MCF 10A (cell line): ENCODE measurements around the gene IBTK. TPM values are rescaled to one million over a fixed set of nuclear protein-coding genes. Genes with fewer than 3 reads are reported as not detected.

ENCODE experiments used
- BruUV-seq: library from RNA; stranded (reverse); fragments of 400-500 nt; replicated peaks from 2 replicates; lab custom pipeline; 2021; lab: Mats Ljungman, UMichigan
- CTCF ChIA-PET: fragments of 300-600 bp; sonication (Branson Sonifier 250); formaldehyde crosslinking; extraction: SDS; loops from one replicate; lab custom pipeline; 2021; ENCODE audit warnings: antibody characterized with exemption, inconsistent platforms; lab: Yijun Ruan, JAX
- POLR2A ChIA-PET: fragments of 300-600, 350-650 bp; sonication (Branson Sonifier 250); formaldehyde crosslinking; extraction: SDS; loops from one replicate; lab custom pipeline; 2020; ENCODE audit warnings: antibody characterized with exemption, inconsistent platforms; lab: Yijun Ruan, JAX
- DNase-seq: peaks from one replicate; pipeline ENCODE4 v3.0.0-alpha.2; 2018; ENCODE audit not compliant: unreplicated experiment
- H3K27ac Mint-ChIP-seq: one replicate; pipeline ENCODE4 v1.8.0; 2022; ENCODE audit warnings: mild to moderate bottlenecking, low read depth, mixed read lengths; ENCODE audit not compliant: unreplicated experiment
- H3K27me3 Mint-ChIP-seq: one replicate; pipeline ENCODE4 v1.8.0; 2022; ENCODE audit warnings: mixed read lengths; ENCODE audit not compliant: insufficient read depth, unreplicated experiment
- H3K36me3 Mint-ChIP-seq: one replicate; pipeline ENCODE4 v1.8.0; 2022; ENCODE audit warnings: mild to moderate bottlenecking, moderate library complexity, mixed read lengths; ENCODE audit not compliant: insufficient read depth, unreplicated experiment
- H3K4me1 Mint-ChIP-seq: one replicate; pipeline ENCODE4 v1.8.0; 2022; ENCODE audit warnings: mixed read lengths; ENCODE audit not compliant: insufficient read depth, unreplicated experiment
- H3K4me3 Mint-ChIP-seq: one replicate; pipeline ENCODE4 v1.8.0; 2022; ENCODE audit warnings: mild to moderate bottlenecking, moderate library complexity, mixed read lengths; ENCODE audit not compliant: unreplicated experiment
- H3K9me3 Mint-ChIP-seq: one replicate; pipeline ENCODE4 v1.8.0; 2022; ENCODE audit warnings: mixed read lengths; ENCODE audit not compliant: unreplicated experiment
- intact Hi-C: fragments of 100-400 bp; cut with micrococcal nuclease; formaldehyde crosslinking; loops from 2 replicates; pipeline ENCODE4 v1.14.1; 2022
- total RNA-seq: library from RNA; stranded (reverse); gene quantifications from 2 replicates; pipeline ENCODE4 v1.2.3, GENCODE V29; 2022
- TF ChIP-seq, protein P1 (sequence below): fragments of 200-600 bp; IDR thresholded peaks from one replicate; pipeline ENCODE4 v1.8.0; 2022; ENCODE audit warnings: antibody characterized with exemption, mild to moderate bottlenecking; ENCODE audit not compliant: unreplicated experiment

Gene IBTK
- total RNA-seq, 1 experiment from 2014 or later, result 59.0 TPM

DNA sequence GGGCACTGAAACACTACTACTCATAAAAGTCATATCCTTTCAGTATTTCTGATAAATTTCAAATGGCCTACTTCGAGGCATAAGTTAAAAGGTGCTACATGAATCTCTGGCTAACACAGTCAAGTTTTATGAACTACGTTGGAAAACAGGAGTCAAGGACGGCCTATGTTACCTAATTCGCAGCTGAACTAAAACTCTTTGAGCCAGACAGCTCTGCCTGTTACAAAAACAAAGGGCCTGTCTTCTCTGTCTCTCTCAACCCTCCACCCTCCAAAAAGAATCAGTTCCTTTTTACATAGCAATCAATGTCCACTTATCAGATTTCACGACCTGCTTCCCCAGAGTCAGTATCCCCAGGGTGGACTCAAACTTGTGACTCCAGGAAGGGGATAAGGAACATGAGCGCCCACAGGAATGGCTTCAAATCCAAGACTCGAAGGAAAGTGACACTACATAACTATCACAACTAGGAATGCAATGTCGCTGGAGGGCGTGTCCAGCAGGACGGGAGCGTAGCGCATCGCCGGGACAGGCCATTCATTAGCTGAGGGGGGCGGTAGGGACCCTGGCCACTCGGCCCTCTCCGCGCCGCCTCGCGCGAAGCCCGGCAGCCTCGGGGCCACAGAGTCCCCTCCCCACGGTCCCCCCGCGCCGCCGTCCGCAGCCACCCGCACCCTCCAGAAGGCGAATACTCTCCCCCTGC, 591 bp downstream of the IBTK start:
- DNase-seq, result peak; percentile 38
- Mint-ChIP-seq H3K27ac (peak overlapping the region; percentile 95), H3K4me1 (peaks cover 31% of the 10 kb centered on the region), H3K9me3 (no peaks in the 10 kb centered on the region), H3K36me3 (peaks cover 4% of the 10 kb centered on the region), H3K4me3 (peak overlapping the region; percentile 86), H3K27me3 (no peaks in the 10 kb centered on the region)
- intact Hi-C loops, result loop anchor here (5.0 to 10.0 kb wide), 2 partner anchors 945 to 1188 kb away; partner anchors contain the start of genes ME1, PGM3 and RWDD2A
- TSS peak; percentile 41 for BruUV-seq
- TF ChIP-seq, protein P1, sequence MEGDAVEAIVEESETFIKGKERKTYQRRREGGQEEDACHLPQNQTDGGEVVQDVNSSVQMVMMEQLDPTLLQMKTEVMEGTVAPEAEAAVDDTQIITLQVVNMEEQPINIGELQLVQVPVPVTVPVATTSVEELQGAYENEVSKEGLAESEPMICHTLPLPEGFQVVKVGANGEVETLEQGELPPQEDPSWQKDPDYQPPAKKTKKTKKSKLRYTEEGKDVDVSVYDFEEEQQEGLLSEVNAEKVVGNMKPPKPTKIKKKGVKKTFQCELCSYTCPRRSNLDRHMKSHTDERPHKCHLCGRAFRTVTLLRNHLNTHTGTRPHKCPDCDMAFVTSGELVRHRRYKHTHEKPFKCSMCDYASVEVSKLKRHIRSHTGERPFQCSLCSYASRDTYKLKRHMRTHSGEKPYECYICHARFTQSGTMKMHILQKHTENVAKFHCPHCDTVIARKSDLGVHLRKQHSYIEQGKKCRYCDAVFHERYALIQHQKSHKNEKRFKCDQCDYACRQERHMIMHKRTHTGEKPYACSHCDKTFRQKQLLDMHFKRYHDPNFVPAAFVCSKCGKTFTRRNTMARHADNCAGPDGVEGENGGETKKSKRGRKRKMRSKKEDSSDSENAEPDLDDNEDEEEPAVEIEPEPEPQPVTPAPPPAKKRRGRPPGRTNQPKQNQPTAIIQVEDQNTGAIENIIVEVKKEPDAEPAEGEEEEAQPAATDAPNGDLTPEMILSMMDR, result no peak
- ChIA-PET POLR2A (interaction anchor here (0.5 to 3.8 kb wide), 10 partner anchors 12 to 820 kb away, joined by 3 to 82 read pairs (median 3); partner anchors contain the start of genes DOP1A and UBE3D), CTCF (interaction anchor here (0.5 to 4.2 kb wide), 5 partner anchors 807 to 1320 kb away, joined by 3 to 37 read pairs (median 8); partner anchors contain the start of genes DOP1A and UBE3D)

DNA sequence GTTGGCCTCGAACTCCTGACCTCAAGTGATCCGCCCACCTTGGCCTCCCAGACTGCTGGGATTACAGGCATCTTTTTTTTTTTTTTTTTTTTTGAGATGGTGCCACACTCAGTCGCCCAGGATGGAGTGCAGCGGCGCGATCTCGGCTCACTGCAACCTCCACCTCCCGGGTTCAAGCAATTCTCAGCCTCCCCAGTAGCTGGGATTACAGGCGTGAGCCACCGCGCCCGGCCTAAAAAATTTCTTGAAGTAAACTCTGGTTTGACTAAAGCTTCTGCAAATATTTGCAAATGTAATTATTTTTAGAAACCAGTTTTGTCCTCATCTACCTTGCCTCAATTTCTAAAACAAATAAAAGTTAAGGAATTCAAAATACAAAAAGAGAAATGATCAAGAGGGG, 1.2 kb downstream of the IBTK start:
- ChIA-PET CTCF (interaction anchor here (0.5 to 4.2 kb wide), 8 partner anchors 455 to 1916 kb away, joined by 3 to 37 read pairs (median 4); partner anchors contain the start of genes DOP1A and UBE3D), POLR2A (interaction anchor here (0.6 to 3.8 kb wide), 8 partner anchors 11 to 821 kb away, joined by 3 to 82 read pairs (median 3); partner anchors contain the start of genes DOP1A and UBE3D)
- no peak for DNase-seq
- Mint-ChIP-seq H3K36me3 (peaks cover 5% of the 10 kb centered on the region), H3K27ac (peak overlapping the region; percentile 95), H3K27me3 (no peaks in the 10 kb centered on the region), H3K9me3 (no peaks in the 10 kb centered on the region), H3K4me1 (peaks cover 32% of the 10 kb centered on the region), H3K4me3 (peak overlapping the region; percentile 86)
- intact Hi-C loops, result loop anchor here (5.0 to 10.0 kb wide), 2 partner anchors 946 to 1188 kb away; partner anchors contain the start of genes ME1, PGM3 and RWDD2A
- TF ChIP-seq, protein P1, result no peak
- no TSS peak for BruUV-seq

- intact Hi-C loops, result loop anchor here (5.0 to 10.0 kb wide), 2 partner anchors 947 to 1189 kb away; partner anchors contain the start of genes ME1, PGM3 and RWDD2A
- no peak for DNase-seq
- Mint-ChIP-seq H3K4me1 (peaks cover 38% of the 10 kb centered on the region), H3K9me3 (no peaks in the 10 kb centered on the region), H3K27me3 (no peaks in the 10 kb centered on the region), H3K36me3 (peaks cover 11% of the 10 kb centered on the region), H3K27ac (no peak overlapping the region), H3K4me3 (peak overlapping the region; percentile 86)
- ChIA-PET CTCF (interaction anchor here (0.7 to 4.2 kb wide), 3 partner anchors 807 to 821 kb away, joined by 3 to 37 read pairs (median 6); partner anchors contain the start of genes DOP1A and UBE3D), POLR2A (interaction anchor here (2.2 to 3.8 kb wide), 2 partner anchors 822 to 823 kb away, joined by 6 to 82 read pairs; partner anchors contain the start of genes DOP1A and UBE3D)
- TF ChIP-seq, protein P1, result no peak
- no TSS peak for BruUV-seq
These were observed 2.2 kb downstream of the IBTK start for GRCh38 chr6:82245376-82245775.

DNA sequence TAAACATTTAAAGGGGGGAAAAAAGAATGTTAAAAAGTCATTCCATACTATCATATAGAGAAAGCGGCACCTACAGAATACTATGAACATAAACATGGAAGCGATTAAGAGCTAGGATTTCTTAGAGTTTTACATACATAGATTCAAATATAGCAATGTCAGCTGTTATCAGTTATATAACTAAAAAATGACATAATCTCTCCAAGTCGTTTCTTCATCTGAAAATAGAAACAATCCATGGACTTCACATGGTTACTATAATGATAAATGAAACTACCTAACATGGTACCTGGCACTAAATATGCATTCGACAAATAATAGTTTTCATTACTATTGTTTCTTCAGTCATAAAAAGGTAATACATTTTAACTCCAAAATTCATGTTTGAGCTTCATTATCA, 3.7 kb downstream of the IBTK start:
- ChIA-PET CTCF (interaction anchor here (0.7 to 1.8 kb wide), 4 partner anchors 8 to 1176 kb away, joined by 3 to 6 read pairs (median 4); partner anchors contain the start of gene DOP1A), POLR2A (interaction anchor here (0.7 to 2.2 kb wide), 2 partner anchors 822 to 824 kb away, joined by 3 to 6 read pairs; partner anchors contain the start of gene DOP1A)
- H3K27ac Mint-ChIP-seq, result no peak overlapping the region
- no TSS peak for BruUV-seq
- TF ChIP-seq, protein P1, result no peak
- peaks cover 38% of the 10 kb centered on the region for H3K4me1 Mint-ChIP-seq
- no peaks in the 10 kb centered on the region for H3K27me3 Mint-ChIP-seq
- DNase-seq, result no peak
- H3K4me3 Mint-ChIP-seq, result no peak overlapping the region
- H3K36me3 Mint-ChIP-seq, result peaks cover 21% of the 10 kb centered on the region
- no peaks in the 10 kb centered on the region for H3K9me3 Mint-ChIP-seq
- intact Hi-C loops, result loop anchor here (10.0 kb wide), 1 partner anchor 1191 kb away; the partner anchor contains the start of gene ME1
